NB4 (cell line): ENCODE measurements around the gene UIMC1.

Source experiments
- DNase-seq: peaks from one replicate; pipeline ENCODE4 v3.0.0; 2010; ENCODE audit warnings: low read depth
- H3K4me3 ChIP-seq: one replicate; pipeline ENCODE4 v1.5.1; 2011; ENCODE audit warnings: mild to moderate bottlenecking, low read depth, low read length, moderate library complexity
- CTCF ChIP-seq: IDR thresholded peaks from one replicate; pipeline ENCODE4 v1.5.1; 2012; ENCODE audit warnings: low read depth, low read length
- MAX ChIP-seq: IDR thresholded peaks from 2 replicates; pipeline ENCODE4 v1.6.1; 2011; ENCODE audit warnings: low read depth, low read length
- MYC ChIP-seq: IDR thresholded peaks from 2 replicates; pipeline ENCODE4 v1.6.1; 2011; ENCODE audit warnings: low read depth, low read length
- POLR2A ChIP-seq: IDR thresholded peaks from 2 replicates; pipeline ENCODE4 v1.6.1; 2011; ENCODE audit warnings: mild to moderate bottlenecking; ENCODE audit not compliant: insufficient read length; ENCODE audit errors: extremely low read depth

UIMC1 gene

GRCh38 chr5:177043114-177043513 lies 36.5 kb upstream of the UIMC1 start:
- no peak for DNase-seq
- H3K4me3 ChIP-seq: no peak overlapping the region
- TF ChIP-seq MYC (no peak), POLR2A (no peak)

- H3K4me3 ChIP-seq: no peak overlapping the region
- DNase-seq: no peak
- no peak for TF ChIP-seq CTCF
- no peak for TF ChIP-seq MAX
- TF ChIP-seq POLR2A: no peak
- no peak for TF ChIP-seq MYC
Observed at GRCh38 chr5:177041936-177042335, 35.4 kb upstream of the UIMC1 start.

- no peak overlapping the region for H3K4me3 ChIP-seq
- TF ChIP-seq CTCF (no peak), MYC (no peak), POLR2A (no peak), MAX (no peak)
- no peak for DNase-seq
Observed at GRCh38 chr5:177040814-177041420, 34.3 kb upstream of the UIMC1 start.

- H3K4me3 ChIP-seq: no peak overlapping the region
- DNase-seq: no peak
- TF ChIP-seq CTCF (no peak), POLR2A (no peak), MYC (no peak), MAX (no peak)
Observed at GRCh38 chr5:177036921-177037320, 30.3 kb upstream of the UIMC1 start.

GRCh38 chr5:177036443-177036842 lies 29.9 kb upstream of the UIMC1 start:
- H3K4me3 ChIP-seq: no peak overlapping the region
- TF ChIP-seq MAX (no peak), MYC (no peak), CTCF (no peak), POLR2A (no peak)
- DNase-seq: no peak

- TF ChIP-seq POLR2A (no peak), CTCF (no peak), MAX (no peak), MYC (no peak)
- H3K4me3 ChIP-seq: no peak overlapping the region
Observed at GRCh38 chr5:177035976-177036375, 29.4 kb upstream of the UIMC1 start.

More at GRCh38 chr5:177035976-177036375, 29.4 kb upstream of the UIMC1 start:
- DNase-seq: no peak
